ENCODE data around the gene GLRA3. TPM values are rescaled to one million over a fixed set of nuclear protein-coding genes. Genes with fewer than 3 reads are reported as not detected.

Gene GLRA3
- total and polyA plus RNA-seq, 2 of the 8 experiments (the other 6 are each of a cell fraction or from before 2014, with no cell fraction given) = 0.02 TPM; not detected in 1

DNA sequence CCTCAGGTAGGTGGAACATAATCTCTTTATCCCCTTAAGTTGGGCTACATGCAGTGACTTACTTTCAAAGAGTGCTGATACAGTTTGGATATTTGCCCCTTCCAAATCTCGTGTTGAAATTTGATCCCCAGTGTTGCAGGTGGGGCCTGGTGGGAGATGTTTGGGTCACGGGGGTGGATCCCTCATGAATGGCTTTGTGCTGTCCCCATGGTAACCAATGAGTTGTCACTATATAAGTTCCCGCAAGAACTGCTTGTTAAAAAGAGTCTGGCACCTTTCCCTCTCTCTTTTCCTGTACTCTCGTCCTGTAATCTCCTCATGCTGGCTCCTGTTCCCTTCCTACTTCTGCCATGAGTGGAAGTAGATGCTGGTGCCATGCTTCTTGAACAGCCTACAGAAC lies 71.3 kb downstream of the GLRA3 start:
- Histone ChIP-seq H3K23ac (ENCODE audit: insufficient read length) (no peak overlapping the region), H2BK15ac (ENCODE audit: low read length) (no peak overlapping the region), H2BK20ac (ENCODE audit: low read length) (no peak overlapping the region), H2AFZ (ENCODE audit: low read length) (no peak overlapping the region), H3K4me1 (replicated peaks in 1 of 4; ENCODE audit: control insufficient read depth in 3 of 4, insufficient read depth in 4 of 4, low read length in 3 of 4) (peaks cover 0 to 4% (median 1%) of the 10 kb centered on the region in 4 experiments; a peak in 1 of 7 replicates), H4K91ac (replicated peaks; ENCODE audit: insufficient read length, low read length) (no peak overlapping the region), H4K20me1 (replicated peaks in 1 of 2; ENCODE audit: control insufficient read depth in 1 of 2, insufficient read depth in 2 of 2, low read length in 2 of 2) (no peaks in the 10 kb centered on the region), H3K56ac (replicated peaks; ENCODE audit: insufficient read length, low read depth, low read length) (no peak overlapping the region), H3K23me2 (ENCODE audit: low read depth, low read length) (no peaks in the 10 kb centered on the region), H3K27ac (ENCODE audit: low read depth, low read length) (no peak overlapping the region), H3K4me3 (ENCODE audit: extremely low read depth in 1 of 4, insufficient read depth in 2 of 4, low read depth in 3 of 4, low read length in 4 of 4) (no peak overlapping the region), H3K18ac (ENCODE audit: extremely low read depth, low read length) (no peak overlapping the region; the same call in 1 of the 2 replicates), H3K36me3 (ENCODE audit: control insufficient read depth in 2 of 4, insufficient read depth in 4 of 4, low read length in 3 of 4) (no peaks in the 10 kb centered on the region), H3K4me2 (ENCODE audit: insufficient read depth in 1 of 2, low read depth in 2 of 2, low read length in 2 of 2) (no peak overlapping the region), H2BK5ac (ENCODE audit: low read depth, low read length) (no peak overlapping the region), H3K79me1 (ENCODE audit: low read depth, low read length) (no peaks in the 10 kb centered on the region), H3K9ac (replicated peaks in 1 of 4; ENCODE audit: extremely low read depth in 1 of 4, low read depth in 3 of 4, low read length in 3 of 4) (no peak overlapping the region), H4K5ac (ENCODE audit: insufficient read length, low read depth, low read length) (no peak overlapping the region), H2AK5ac (ENCODE audit: low read depth, low read length) (no peak overlapping the region), H3K9me3 (ENCODE audit: insufficient read depth in 2 of 2, low read depth in 1 of 2, low read length in 1 of 2) (no peaks in the 10 kb centered on the region), H3K14ac (ENCODE audit: insufficient read length) (no peak overlapping the region), H4K8ac (ENCODE audit: extremely low read depth, insufficient read depth, low read length) (no peak overlapping the region), H2BK120ac (replicated peaks; ENCODE audit: low read depth, low read length) (no peak overlapping the region), H3K4ac (replicated peaks; ENCODE audit: insufficient read length, low read depth, low read length) (no peak overlapping the region), H3K79me2 (ENCODE audit: control insufficient read depth in 1 of 2, insufficient read depth in 2 of 2, low read length in 2 of 2) (no peaks in the 10 kb centered on the region), H2BK12ac (ENCODE audit: low read depth, low read length) (no peak overlapping the region), H3K27me3 (replicated peaks in 1 of 4; ENCODE audit: control insufficient read depth in 3 of 4, extremely low read depth in 1 of 4, insufficient read depth in 3 of 4, low read length in 3 of 4) (no peaks in the 10 kb centered on the region)
- 69% methylated on average over 4 of the region's 4 CpGs; no CpG with 5 or more reads in 1 of the 2 experiments for WGBS, 2 experiments (ENCODE audit: extremely low coverage in 1 of 2, insufficient coverage in 1 of 2, insufficient read length in 1 of 2, insufficient replicate concordance in 2 of 2, low coverage in 1 of 2, low lambda C conversion rate in 2 of 2, missing lambda C conversion rate in 1 of 2)
- FAIRE-seq (peak; percentile 48), DNase-seq (ENCODE audit: low read depth in 1 of 2, low spot score in 2 of 2) (no peak)
- ChIA-PET POLR2A (ENCODE audit: partially characterized antibody) (no interaction called here), CTCF (ENCODE audit: partially characterized antibody) (interaction anchor here (0.9 to 1.2 kb wide), 2 partner anchors 10 to 17 kb away, joined by 3 to 4 read pairs; no protein-coding TSS in a partner anchor)
- TF ChIP-seq SIN3A (conservative IDR thresholded peaks at IDR 0.05 in 1 of 2, IDR thresholded peaks at IDR 0.05 in 1 of 2; ENCODE audit: low read depth in 1 of 2, low read length in 2 of 2) (no peak), BCL11A (IDR thresholded peaks at IDR 0.05; ENCODE audit: low read depth in 2 of 2, low read length in 2 of 2) (no peak), POU5F1 (IDR thresholded peaks at IDR 0.05; ENCODE audit: low read depth, low read length) (no peak), SP1 (IDR thresholded peaks at IDR 0.05; ENCODE audit: low read depth, low read length) (no peak), GTF2F1 (IDR thresholded peaks at IDR 0.05; ENCODE audit: borderline replicate concordance, low read depth, low read length) (no peak), NRF1 (IDR thresholded peaks at IDR 0.05; ENCODE audit: low read depth, low read length) (no peak), CHD1 (IDR thresholded peaks at IDR 0.05; ENCODE audit: low read depth, low read length) (no peak)
- TF ChIP-seq, protein P1, sequence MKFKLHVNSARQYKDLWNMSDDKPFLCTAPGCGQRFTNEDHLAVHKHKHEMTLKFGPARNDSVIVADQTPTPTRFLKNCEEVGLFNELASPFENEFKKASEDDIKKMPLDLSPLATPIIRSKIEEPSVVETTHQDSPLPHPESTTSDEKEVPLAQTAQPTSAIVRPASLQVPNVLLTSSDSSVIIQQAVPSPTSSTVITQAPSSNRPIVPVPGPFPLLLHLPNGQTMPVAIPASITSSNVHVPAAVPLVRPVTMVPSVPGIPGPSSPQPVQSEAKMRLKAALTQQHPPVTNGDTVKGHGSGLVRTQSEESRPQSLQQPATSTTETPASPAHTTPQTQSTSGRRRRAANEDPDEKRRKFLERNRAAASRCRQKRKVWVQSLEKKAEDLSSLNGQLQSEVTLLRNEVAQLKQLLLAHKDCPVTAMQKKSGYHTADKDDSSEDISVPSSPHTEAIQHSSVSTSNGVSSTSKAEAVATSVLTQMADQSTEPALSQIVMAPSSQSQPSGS (IDR thresholded peaks at IDR 0.05; ENCODE audit: low read length) = no peak

Measured in H1 (cell line).